Mesenchymal stem cell (in vitro differentiated cells and primary cell): ENCODE data around the gene TERB2.
"Not testable (repeated sequence)": the region's sequence is repeated elsewhere in the genome, so short reads cannot be mapped to it uniquely, and the experiment has no call there.

Experiments used
- DNase-seq: peaks from one replicate; pipeline ENCODE4 v3.0.0-alpha.2; 2013
- H2AFZ ChIP-seq: one replicate; pipeline ENCODE4 v1.6.1; 2013; ENCODE audit warnings: low read depth, mild to moderate bottlenecking, control low read depth, inconsistent platforms, low read length, moderate library complexity
- H2AK5ac ChIP-seq: 2 replicates; pipeline ENCODE4 v1.6.1; 2013; ENCODE audit warnings: low read length, moderate library complexity, mild to moderate bottlenecking, inconsistent platforms; ENCODE audit not compliant: severe bottlenecking
- H2BK120ac ChIP-seq: one replicate; pipeline ENCODE4 v1.6.1; 2013; ENCODE audit warnings: low read depth, mild to moderate bottlenecking, inconsistent platforms, low read length, moderate library complexity
- H2BK12ac ChIP-seq, 2 experiments: one replicate each; pipeline ENCODE4 v1.6.1; 2013; ENCODE audit warnings: inconsistent platforms in 2 of 2, low read length in 2 of 2, mild to moderate bottlenecking in 2 of 2, moderate library complexity in 2 of 2, control low read depth in 1 of 2
- H2BK15ac ChIP-seq: one replicate; pipeline ENCODE4 v1.6.1; 2013; ENCODE audit warnings: mild to moderate bottlenecking, low read depth, inconsistent platforms; ENCODE audit not compliant: poor library complexity, severe bottlenecking
- H2BK5ac ChIP-seq: 2 replicates; pipeline ENCODE4 v1.6.1; 2013; ENCODE audit warnings: low read depth, mild to moderate bottlenecking, low read length, control low read depth, inconsistent platforms; ENCODE audit not compliant: poor library complexity, severe bottlenecking
- H3K14ac ChIP-seq, 2 experiments: one replicate each; pipeline ENCODE4 v1.6.1; 2013; ENCODE audit warnings: inconsistent platforms in 2 of 2, low read length in 2 of 2, control low read depth in 1 of 2, mild to moderate bottlenecking in 1 of 2, moderate library complexity in 1 of 2
- H3K18ac ChIP-seq, 2 experiments: one replicate each; pipeline ENCODE4 v1.6.1; 2013; ENCODE audit warnings: inconsistent platforms in 2 of 2, low read length in 2 of 2, control low read depth in 1 of 2, low read depth in 1 of 2, mild to moderate bottlenecking in 1 of 2
- H3K23ac ChIP-seq, 2 experiments: one replicate each; pipeline ENCODE4 v1.6.1; 2013; ENCODE audit warnings: inconsistent platforms in 2 of 2, low read length in 2 of 2, mild to moderate bottlenecking in 2 of 2, moderate library complexity in 2 of 2, control low read depth in 1 of 2
- H3K27ac ChIP-seq: 2 replicates; pipeline ENCODE4 v1.5.1; 2013; ENCODE audit warnings: mild to moderate bottlenecking, moderate library complexity, low read length, control low read depth, inconsistent platforms; ENCODE audit not compliant: poor library complexity, severe bottlenecking
- H3K27me3 ChIP-seq, 2 experiments: 2 replicates each; pipeline versions ENCODE4 v1.6.1 to v1.7.0; 2013; ENCODE audit warnings: low read length in 2 of 2, mild to moderate bottlenecking in 2 of 2, moderate library complexity in 2 of 2, control low read depth in 1 of 2, inconsistent platforms in 1 of 2; ENCODE audit not compliant: control insufficient read depth in 1 of 2, insufficient read depth in 1 of 2
- H3K36me3 ChIP-seq, 2 experiments: 2 replicates each; pipeline versions ENCODE4 v1.6.1 to v1.7.0; 2013; ENCODE audit warnings: low read length in 2 of 2, control low read depth in 1 of 2, inconsistent platforms in 1 of 2, low read depth in 1 of 2, mild to moderate bottlenecking in 1 of 2; ENCODE audit not compliant: insufficient read depth in 2 of 2, control insufficient read depth in 1 of 2
- H3K4ac ChIP-seq, 2 experiments: one replicate each; pipeline ENCODE4 v1.6.1; 2013; ENCODE audit warnings: inconsistent platforms in 2 of 2, low read length in 2 of 2, mild to moderate bottlenecking in 2 of 2, moderate library complexity in 2 of 2, control low read depth in 1 of 2, low read depth in 1 of 2
- H3K4me1 ChIP-seq: 2 replicates; pipeline ENCODE4 v1.6.1; 2013; ENCODE audit warnings: low read depth, low read length, control low read depth; ENCODE audit not compliant: control insufficient read depth, insufficient read depth
- H3K4me2 ChIP-seq: 2 replicates; pipeline ENCODE4 v1.6.1; 2013; ENCODE audit warnings: low read length, mild to moderate bottlenecking, inconsistent platforms; ENCODE audit not compliant: poor library complexity, severe bottlenecking
- H3K4me3 ChIP-seq, 2 experiments: 2 replicates each; pipeline versions ENCODE4 v1.5.1 to v1.7.0; 2013; ENCODE audit warnings: low read length in 2 of 2, mild to moderate bottlenecking in 2 of 2, control low read depth in 1 of 2, low read depth in 1 of 2; ENCODE audit not compliant: insufficient read depth in 1 of 2
- H3K79me1 ChIP-seq: replicated peaks from 2 replicates; pipeline ENCODE4 v1.6.1; 2013; ENCODE audit warnings: mild to moderate bottlenecking, control low read depth, low read length, inconsistent platforms; ENCODE audit not compliant: poor library complexity, severe bottlenecking
- H3K9ac ChIP-seq: 2 replicates; pipeline ENCODE4 v1.7.0; 2013; ENCODE audit warnings: mild to moderate bottlenecking, low read length, moderate library complexity
- H3K9me3 ChIP-seq: 2 replicates; pipeline ENCODE4 v1.7.0; 2013; ENCODE audit warnings: mild to moderate bottlenecking, low read length; ENCODE audit not compliant: control insufficient read depth
- H4K8ac ChIP-seq: one replicate; pipeline ENCODE4 v1.6.1; 2013; ENCODE audit warnings: inconsistent platforms, mild to moderate bottlenecking, low read length, moderate library complexity
- H4K91ac ChIP-seq: one replicate; pipeline ENCODE4 v1.6.1; 2013; ENCODE audit warnings: mild to moderate bottlenecking, low read length, inconsistent platforms
- WGBS: methylation state at CpG from one replicate; pipeline ENCODE4 v1.1.7; 2013; ENCODE audit warnings: mixed read lengths; 5-methylcytosine and 5-hydroxymethylcytosine counted together

Gene TERB2

GRCh38 chr15:44999105-44999504, 42.6 kb downstream of the TERB2 start:
- H3K4ac ChIP-seq: no peak overlapping the region
- H2AFZ ChIP-seq: peak overlapping the region; percentile 23
- no peak overlapping the region for H3K27ac ChIP-seq
- no peak overlapping the region for H3K9ac ChIP-seq
- no peak overlapping the region for H3K4me2 ChIP-seq
- H3K18ac ChIP-seq: no peak overlapping the region
- H3K14ac ChIP-seq: no peak overlapping the region
- no peak overlapping the region for H2BK5ac ChIP-seq
- no peaks in the 10 kb centered on the region for H3K9me3 ChIP-seq
- no peak overlapping the region for H4K91ac ChIP-seq
- H3K27me3 ChIP-seq: peaks cover 6 to 9% of the 10 kb centered on the region in 2 experiments
- H2AK5ac ChIP-seq: no peak overlapping the region
- H2BK12ac ChIP-seq: no peak overlapping the region
- 80% methylated on average over 2 of the region's 2 CpGs for WGBS
- no peaks in the 10 kb centered on the region for H3K4me1 ChIP-seq
- H2BK15ac ChIP-seq: no peak overlapping the region
- no peak for DNase-seq
- no peaks in the 10 kb centered on the region for H3K36me3 ChIP-seq
- H3K4me3 ChIP-seq: no peak overlapping the region
- no peak overlapping the region for H3K23ac ChIP-seq
- H2BK120ac ChIP-seq: no peak overlapping the region
- H4K8ac ChIP-seq: no peak overlapping the region
- H3K79me1 ChIP-seq: no peaks in the 10 kb centered on the region

- H2AK5ac ChIP-seq, H3K18ac ChIP-seq, H3K79me1 ChIP-seq, H2BK5ac ChIP-seq, H4K91ac ChIP-seq, H3K36me3 ChIP-seq, H3K27ac ChIP-seq, H3K4ac ChIP-seq, H3K14ac ChIP-seq, H3K9me3 ChIP-seq, H2BK120ac ChIP-seq, H4K8ac ChIP-seq, H3K4me3 ChIP-seq, H2BK15ac ChIP-seq, H3K4me1 ChIP-seq, H3K4me2 ChIP-seq, H2BK12ac ChIP-seq, H3K9ac ChIP-seq, H2AFZ ChIP-seq, H3K23ac ChIP-seq, DNase-seq: not testable (repeated sequence)
- H3K27me3 ChIP-seq: peaks cover 9 to 12% of the 10 kb centered on the region in 2 experiments
- WGBS: 75% methylated on average over 1 of the region's 1 CpG
These were observed 44.7 kb downstream of the TERB2 start for GRCh38 chr15:45001180-45001579.

GRCh38 chr15:45003731-45004410, 47.4 kb downstream of the TERB2 start:
- not testable (repeated sequence) for H3K4me3 ChIP-seq, H3K4me1 ChIP-seq, H4K91ac ChIP-seq, H2AK5ac ChIP-seq, H3K9ac ChIP-seq, H3K4ac ChIP-seq, H2BK5ac ChIP-seq, H3K79me1 ChIP-seq, H2BK12ac ChIP-seq, H4K8ac ChIP-seq, H2BK15ac ChIP-seq, H2BK120ac ChIP-seq, H3K18ac ChIP-seq, H3K23ac ChIP-seq, H2AFZ ChIP-seq, H3K36me3 ChIP-seq, H3K14ac ChIP-seq, H3K9me3 ChIP-seq, DNase-seq, H3K27ac ChIP-seq, H3K4me2 ChIP-seq
- 50% methylated on average over 1 of the region's 2 CpGs for WGBS
- H3K27me3 ChIP-seq: peaks cover 7 to 12% of the 10 kb centered on the region in 2 experiments

GRCh38 chr15:45004590-45005175, 48.2 kb downstream of the TERB2 start:
- not testable (repeated sequence) for H4K91ac ChIP-seq, H2BK12ac ChIP-seq, H3K36me3 ChIP-seq, H2BK5ac ChIP-seq, H3K4me1 ChIP-seq, DNase-seq, H3K14ac ChIP-seq, H3K27me3 ChIP-seq, H2BK15ac ChIP-seq, H3K79me1 ChIP-seq, H3K4ac ChIP-seq, H3K4me3 ChIP-seq, H3K9ac ChIP-seq, H3K9me3 ChIP-seq, H3K23ac ChIP-seq, H3K4me2 ChIP-seq, H4K8ac ChIP-seq, H3K27ac ChIP-seq, H3K18ac ChIP-seq, H2AK5ac ChIP-seq, H2AFZ ChIP-seq, H2BK120ac ChIP-seq
- 89% methylated on average over 3 of the region's 5 CpGs for WGBS
